Smooth muscle cell (in vitro differentiated cells): ENCODE results near the gene HDAC9. TPM values are rescaled to one million over a fixed set of nuclear protein-coding genes. Genes with fewer than 3 reads are reported as not detected.
A peak's percentile ranks its signal among the peaks of the same experiment; 100 is the strongest.

ENCODE experiments used
- DNase-seq: peaks from one replicate; lab custom pipeline; 2025; ENCODE audit not compliant: unreplicated experiment; lab: John Stamatoyannopoulos, UW
- H2AFZ ChIP-seq: fragments of 200-600 bp; sonication (generic); 2 replicates; pipeline ENCODE4 v1.6.0; 2016; ENCODE audit warnings: antibody characterized with exemption, low read depth, mild to moderate bottlenecking
- H3F3A ChIP-seq: fragments of 200-600 bp; sonication (generic); 2 replicates; pipeline ENCODE4 v1.6.0; 2017; ENCODE audit warnings: antibody characterized with exemption, low read depth
- H3K27ac ChIP-seq: fragments of 200-600 bp; sonication (generic); 2 replicates; pipeline ENCODE4 v1.5.1; 2016; ENCODE audit warnings: low read depth, mild to moderate bottlenecking
- H3K27me3 ChIP-seq: fragments of 200-600 bp; sonication (generic); 2 replicates; pipeline ENCODE4 v1.6.1; 2016; ENCODE audit warnings: low read depth, mild to moderate bottlenecking
- H3K36me3 ChIP-seq: fragments of 200-600 bp; sonication (generic); 2 replicates; pipeline ENCODE4 v1.5.1; 2016; ENCODE audit warnings: low read depth
- H3K4me1 ChIP-seq: fragments of 200-600 bp; sonication (generic); 2 replicates; pipeline ENCODE4 v1.5.1; 2016; ENCODE audit warnings: low read depth
- H3K4me2 ChIP-seq: fragments of 200-600 bp; sonication (generic); 2 replicates; pipeline ENCODE4 v1.6.0; 2016; ENCODE audit warnings: mild to moderate bottlenecking
- H3K4me3 ChIP-seq: fragments of 200-600 bp; sonication (generic); 2 replicates; pipeline ENCODE4 v1.5.1; 2016; ENCODE audit warnings: mild to moderate bottlenecking
- H3K79me2 ChIP-seq: fragments of 200-600 bp; sonication (generic); 2 replicates; pipeline ENCODE4 v1.6.0; 2016; ENCODE audit warnings: low read depth, mild to moderate bottlenecking
- H3K9ac ChIP-seq: fragments of 200-600 bp; sonication (generic); 2 replicates; pipeline ENCODE4 v1.6.0; 2016; ENCODE audit warnings: low read depth
- H3K9me3 ChIP-seq: fragments of 200-600 bp; sonication (generic); replicated peaks from 2 replicates; pipeline ENCODE4 v1.5.1; 2016; ENCODE audit warnings: low read depth
- H4K20me1 ChIP-seq: fragments of 200-600 bp; sonication (generic); 2 replicates; pipeline ENCODE4 v1.6.0; 2016; ENCODE audit warnings: low read depth
- CTCF ChIP-seq: fragments of 200-600 bp; sonication (generic); IDR thresholded peaks from 2 replicates; pipeline ENCODE4 v1.5.1; 2017; ENCODE audit warnings: borderline replicate concordance, mild to moderate bottlenecking, antibody characterized with exemption; ENCODE audit not compliant: insufficient read depth, poor library complexity, severe bottlenecking
- WGBS: methylation state at CpG from one replicate; pipeline ENCODE4 v1.1.7; 2016; ENCODE audit warnings: low lambda C conversion rate; 5-methylcytosine and 5-hydroxymethylcytosine counted together
- polyA plus RNA-seq: library from polyadenylated mRNA; unstranded; fragments of >200 nt; fragmentation: Nextera tagmentation; extraction: Ambion mirVana; gene quantifications from 2 replicates; pipeline ENCODE4 v1.2.1, GENCODE V29; 2016
- total RNA-seq: library from RNA; depleted of rRNA; stranded (reverse); fragments of >200 nt; gene quantifications from 2 replicates; pipeline ENCODE4 v1.2.3, GENCODE V29; 2014

The HDAC9 gene
- total and polyA plus RNA-seq, 2 experiments from 2014 or later: 2.2 to 7.1 TPM

GRCh38 chr7:18685971-18686370 lies 190.4 kb downstream of the HDAC9 start:
- Histone ChIP-seq H3K9ac (no peak overlapping the region), H3K4me1 (no peaks in the 10 kb centered on the region), H3K27me3 (no peaks in the 10 kb centered on the region), H4K20me1 (no peaks in the 10 kb centered on the region), H3K9me3 (no peaks in the 10 kb centered on the region), H3K79me2 (no peaks in the 10 kb centered on the region), H2AFZ (no peak overlapping the region), H3F3A (no peaks in the 10 kb centered on the region), H3K27ac (no peak overlapping the region), H3K4me2 (no peak overlapping the region), H3K36me3 (no peaks in the 10 kb centered on the region), H3K4me3 (no peak overlapping the region)
- TF ChIP-seq CTCF: no peak
- no peak for DNase-seq

- H3K9ac ChIP-seq: no peak overlapping the region
- TF ChIP-seq CTCF: no peak
- H3K4me3 ChIP-seq: no peak overlapping the region
- no peaks in the 10 kb centered on the region for H3K9me3 ChIP-seq
- H3K27me3 ChIP-seq: no peaks in the 10 kb centered on the region
- no peaks in the 10 kb centered on the region for H3F3A ChIP-seq
- WGBS: 71% methylated on average over 2 of the region's 2 CpGs
- H3K4me1 ChIP-seq: no peaks in the 10 kb centered on the region
- no peak overlapping the region for H3K4me2 ChIP-seq
- no peak overlapping the region for H3K27ac ChIP-seq
- no peaks in the 10 kb centered on the region for H4K20me1 ChIP-seq
- DNase-seq: no peak
- H2AFZ ChIP-seq: no peak overlapping the region
- no peaks in the 10 kb centered on the region for H3K79me2 ChIP-seq
- no peaks in the 10 kb centered on the region for H3K36me3 ChIP-seq
Observed at GRCh38 chr7:18689551-18689950, 194.0 kb downstream of the HDAC9 start.

- Histone ChIP-seq H3K79me2 (no peaks in the 10 kb centered on the region), H3K27me3 (no peaks in the 10 kb centered on the region), H3K9me3 (no peaks in the 10 kb centered on the region), H3K9ac (no peak overlapping the region), H3K36me3 (no peaks in the 10 kb centered on the region), H3F3A (no peaks in the 10 kb centered on the region), H2AFZ (peak overlapping the region; percentile 49), H4K20me1 (no peaks in the 10 kb centered on the region), H3K4me1 (no peaks in the 10 kb centered on the region), H3K4me3 (no peak overlapping the region), H3K4me2 (peak overlapping the region; percentile 12), H3K27ac (no peak overlapping the region)
- DNase-seq: no peak
- TF ChIP-seq CTCF: peak; percentile 57
- WGBS: 11% methylated on average over 4 of the region's 4 CpGs
Observed at GRCh38 chr7:18693406-18693805, 197.9 kb downstream of the HDAC9 start.

- Histone ChIP-seq H3K9ac (no peak overlapping the region), H3K4me2 (peak overlapping the region; percentile 12), H2AFZ (peak overlapping the region; percentile 49), H3K4me3 (no peak overlapping the region), H3K4me1 (no peaks in the 10 kb centered on the region), H3K36me3 (no peaks in the 10 kb centered on the region), H3K9me3 (no peaks in the 10 kb centered on the region), H3K27me3 (no peaks in the 10 kb centered on the region), H4K20me1 (no peaks in the 10 kb centered on the region), H3K27ac (no peak overlapping the region), H3K79me2 (no peaks in the 10 kb centered on the region), H3F3A (no peaks in the 10 kb centered on the region)
- TF ChIP-seq CTCF: no peak
- DNase-seq: no peak
- 64% methylated on average over 2 of the region's 2 CpGs for WGBS
Observed at GRCh38 chr7:18693816-18694215, 198.3 kb downstream of the HDAC9 start.
